SIG-M5 treated with dmso at 0.1 percent for 504 hours (cell line): Measurements from ENCODE around the gene PPP1R1B.
"Not testable (repeated sequence)": the region's sequence is repeated elsewhere in the genome, so short reads cannot be mapped to it uniquely, and the experiment has no call there.

Source experiments
- DNase-seq: peaks from one replicate; lab custom pipeline; 2025; ENCODE audit not compliant: unreplicated experiment; lab: John Stamatoyannopoulos, UW

PPP1R1B gene

GRCh38 chr17:39626171-39627046 is at the start of gene PPP1R1B:
Gene PPP1R1B, plus strand, starts transcription at chr17:39626952. Its CDS starts 441 bp downstream, at chr17:39627393.
- no peak for DNase-seq

GRCh38 chr17:39578272-39578671 is 48.5 kb upstream of the PPP1R1B start:
- no peak for DNase-seq

- no peak for DNase-seq
Observed at GRCh38 chr17:39579318-39580081, 47.3 kb upstream of the PPP1R1B start.

GRCh38 chr17:39580082-39580468 is 46.7 kb upstream of the PPP1R1B start:
- no peak for DNase-seq

- DNase-seq, result no peak
Observed at GRCh38 chr17:39581071-39581758, 45.5 kb upstream of the PPP1R1B start.

- no peak for DNase-seq
Observed at GRCh38 chr17:39581759-39582085, 45.0 kb upstream of the PPP1R1B start.

- DNase-seq, result no peak
Observed at GRCh38 chr17:39582658-39583057, 44.1 kb upstream of the PPP1R1B start.

GRCh38 chr17:39590180-39590579 is 36.6 kb upstream of the PPP1R1B start:
- not testable (repeated sequence) for DNase-seq

GRCh38 chr17:39591958-39592954 is 34.5 kb upstream of the PPP1R1B start:
- peak; percentile 27 for DNase-seq

- no peak for DNase-seq
Observed at GRCh38 chr17:39593371-39593770, 33.4 kb upstream of the PPP1R1B start.

- DNase-seq, result no peak
Observed at GRCh38 chr17:39595294-39595693, 31.5 kb upstream of the PPP1R1B start.

- DNase-seq, result no peak
Observed at GRCh38 chr17:39595928-39596510, 30.7 kb upstream of the PPP1R1B start.

- no peak for DNase-seq
Observed at GRCh38 chr17:39596543-39597267, 30.0 kb upstream of the PPP1R1B start.

- no peak for DNase-seq
Observed at GRCh38 chr17:39597372-39598046, 29.2 kb upstream of the PPP1R1B start.

- no peak for DNase-seq
Observed at GRCh38 chr17:39598047-39598481, 28.7 kb upstream of the PPP1R1B start.

- no peak for DNase-seq
Observed at GRCh38 chr17:39598630-39599003, 28.1 kb upstream of the PPP1R1B start.

- DNase-seq, result no peak
Observed at GRCh38 chr17:39599004-39599664, 27.6 kb upstream of the PPP1R1B start.

GRCh38 chr17:39599665-39600231 is 27.0 kb upstream of the PPP1R1B start:
- no peak for DNase-seq
